Loucy (cell line): ENCODE data around the gene CDHR4.

Experiments used
- CTCF ChIP-seq: fragments of 200-600 bp; sonication (generic); conservative IDR thresholded peaks from 2 replicates; pipeline ENCODE4 v1.5.1; 2014; ENCODE audit warnings: mild to moderate bottlenecking, antibody characterized with exemption, low read length
- EZH2phosphoT487 ChIP-seq: fragments of 200-600 bp; IDR thresholded peaks from 2 replicates; pipeline ENCODE4 v1.6.1; 2018; ENCODE audit warnings: antibody characterized with exemption, mild to moderate bottlenecking, moderate library complexity, borderline replicate concordance

- no peak for TF ChIP-seq CTCF
- no peak for TF ChIP-seq EZH2phosphoT487
Observed at GRCh38 chr3:49788056-49788455, 11.6 kb downstream of the CDHR4 start.
